ENCODE results near the gene OR52H1. TPM values are rescaled to one million over a fixed set of nuclear protein-coding genes. Genes with fewer than 3 reads are reported as not detected.
"Not testable (repeated sequence)": the region's sequence is repeated elsewhere in the genome, so short reads cannot be mapped to it uniquely, and the experiment has no call there.

Gene OR52H1
- total RNA-seq: under 1 TPM; 0.24 to 0.51 TPM
- long read RNA-seq, donor 1: 0 reads
- long read RNA-seq, donor 2: 0 reads

- no peak for DNase-seq (ENCODE audit: low spot score)
- intact Hi-C loops (cut with DNase I): no loop called here
Measured at GRCh38 chr11:5548440-5548839, at the start of gene OR52H1. TSS of gene OR52H1 (minus strand) at chr11:5548540. CDS start at chr11:5545505, 3,035 bp downstream.

- DNase-seq (ENCODE audit: low spot score): no peak
- intact Hi-C loops (cut with DNase I): no loop called here
Measured at GRCh38 chr11:5597953-5598352, 49.6 kb upstream of the OR52H1 start.

GRCh38 chr11:5596607-5597201 lies 48.4 kb upstream of the OR52H1 start, which contains the start of gene TRIM6:
TSS of gene TRIM6 (plus strand) at chr11:5596637. CDS start at chr11:5596898, 261 bp downstream.
- DNase-seq (ENCODE audit: low spot score): peak; percentile 87
- intact Hi-C loops (cut with DNase I): no loop called here

- DNase-seq (ENCODE audit: low spot score): no peak
- intact Hi-C loops (cut with DNase I): no loop called here
Measured at GRCh38 chr11:5593146-5593545, 44.8 kb upstream of the OR52H1 start.

GRCh38 chr11:5592615-5593014 lies 44.3 kb upstream of the OR52H1 start:
- intact Hi-C loops (cut with DNase I): no loop called here
- DNase-seq (ENCODE audit: low spot score): no peak

- intact Hi-C loops (cut with DNase I): no loop called here
- no peak for DNase-seq (ENCODE audit: low spot score)
Measured at GRCh38 chr11:5591613-5592012, 43.3 kb upstream of the OR52H1 start.

GRCh38 chr11:5589906-5590305 lies 41.6 kb upstream of the OR52H1 start:
- DNase-seq (ENCODE audit: low spot score); intact Hi-C loops (cut with DNase I): not testable (repeated sequence)

- intact Hi-C loops (cut with DNase I); DNase-seq (ENCODE audit: low spot score): not testable (repeated sequence)
Measured at GRCh38 chr11:5584458-5584857, 36.1 kb upstream of the OR52H1 start.

GRCh38 chr11:5581014-5581413 lies 32.7 kb upstream of the OR52H1 start:
- intact Hi-C loops (cut with DNase I): no loop called here
- no peak for DNase-seq (ENCODE audit: low spot score)

- intact Hi-C loops (cut with DNase I): no loop called here
- DNase-seq (ENCODE audit: low spot score): no peak
Measured at GRCh38 chr11:5580577-5580976, 32.2 kb upstream of the OR52H1 start, which contains the start of gene OR52B6. TSS of gene OR52B6 (plus strand) at chr11:5580877. CDS start at chr11:5580877, 0 bp downstream.

- intact Hi-C loops (cut with DNase I): no loop called here
- no peak for DNase-seq (ENCODE audit: low spot score)
Measured at GRCh38 chr11:5577101-5577500, 28.8 kb upstream of the OR52H1 start.

- intact Hi-C loops (cut with DNase I): no loop called here
- no peak for DNase-seq (ENCODE audit: low spot score)
Measured at GRCh38 chr11:5575152-5575551, 26.8 kb upstream of the OR52H1 start.

GRCh38 chr11:5574654-5575053 lies 26.3 kb upstream of the OR52H1 start:
- DNase-seq (ENCODE audit: low spot score): no peak
- intact Hi-C loops (cut with DNase I): no loop called here

- no peak for DNase-seq (ENCODE audit: low spot score)
- intact Hi-C loops (cut with DNase I): no loop called here
Measured at GRCh38 chr11:5564259-5565019, 16.1 kb upstream of the OR52H1 start.

- DNase-seq (ENCODE audit: low spot score): no peak
- intact Hi-C loops (cut with DNase I): no loop called here
Measured at GRCh38 chr11:5557751-5558150, 9.4 kb upstream of the OR52H1 start.

- intact Hi-C loops (cut with DNase I): no loop called here
- no peak for DNase-seq (ENCODE audit: low spot score)
Measured at GRCh38 chr11:5556596-5557188, 8.4 kb upstream of the OR52H1 start.

- DNase-seq (ENCODE audit: low spot score): no peak
- intact Hi-C loops (cut with DNase I): no loop called here
Measured at GRCh38 chr11:5553343-5553742, 5.0 kb upstream of the OR52H1 start.

GRCh38 chr11:5550440-5551095 lies 2.2 kb upstream of the OR52H1 start:
- DNase-seq (ENCODE audit: low spot score): no peak
- intact Hi-C loops (cut with DNase I): no loop called here

- intact Hi-C loops (cut with DNase I): no loop called here
- DNase-seq (ENCODE audit: low spot score): no peak
Measured at GRCh38 chr11:5547982-5548381, 358 bp downstream of the OR52H1 start.

GRCh38 chr11:5546457-5546856 lies 1.9 kb downstream of the OR52H1 start:
- DNase-seq (ENCODE audit: low spot score): no peak
- intact Hi-C loops (cut with DNase I): no loop called here
